ENCODE measurements around the gene ZNF423. TPM values are rescaled to one million over a fixed set of nuclear protein-coding genes. Genes with fewer than 3 reads are reported as not detected.

The ZNF423 gene
- total and polyA plus RNA-seq, 9 of the 15 experiments (the other 6 are each of a cell fraction or from before 2014, with no cell fraction given), result not detected

DNA sequence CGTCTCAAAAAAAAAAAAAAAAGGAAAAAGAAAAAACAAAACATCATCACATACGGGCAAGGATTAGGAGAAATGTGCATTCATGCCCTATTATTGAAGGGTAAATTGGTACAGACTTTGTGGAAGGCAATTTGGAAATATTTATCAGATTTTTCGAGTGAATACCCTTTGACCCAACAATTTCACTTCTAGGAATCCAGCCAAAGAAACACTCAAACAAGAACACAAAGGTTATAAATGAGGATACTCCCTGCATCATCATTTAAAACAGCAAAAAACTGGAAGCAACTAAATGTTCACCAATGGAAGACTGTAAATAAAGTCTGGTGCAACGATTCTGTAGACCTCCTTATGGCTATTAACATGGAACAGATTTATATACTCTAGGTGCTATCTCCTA is 12.9 kb downstream of the ZNF423 start:
- no peak for FAIRE-seq
- TF ChIP-seq SMAD4 (CRISPR knock-in tag; conservative IDR thresholded peaks at IDR 0.05) (no peak), MYNN (IDR thresholded peaks at IDR 0.05) (no peak), MYNN (CRISPR knock-in tag; IDR thresholded peaks at IDR 0.05) (no peak), TEAD2 (tag; IDR thresholded peaks at IDR 0.05) (no peak), KDM2B (CRISPR knock-in tag; IDR thresholded peaks at IDR 0.05) (no peak), CBX1 (IDR thresholded peaks at IDR 0.05; ENCODE audit: low read depth) (no peak), CBX8 (IDR thresholded peaks at IDR 0.05; ENCODE audit: borderline replicate concordance, extremely low read depth, low read depth, low read length, poor library complexity, severe bottlenecking) (no peak), NFIC (IDR thresholded peaks at IDR 0.05) (no peak), SNIP1 (IDR thresholded peaks at IDR 0.05; ENCODE audit: low read depth) (no peak), ARID2 (IDR thresholded peaks at IDR 0.05) (no peak), FOXA3 (CRISPR knock-in tag; conservative IDR thresholded peaks at IDR 0.05 in 1 of 2, IDR thresholded peaks at IDR 0.05 in 1 of 2) (no peak), ZNF140 (CRISPR knock-in tag; IDR thresholded peaks at IDR 0.05) (no peak), RBM25 (IDR thresholded peaks at IDR 0.05; ENCODE audit: low read depth, low read length, severe bottlenecking) (no peak), FOXO4 (CRISPR knock-in tag; IDR thresholded peaks at IDR 0.05) (no peak), C11orf30 (IDR thresholded peaks at IDR 0.05; ENCODE audit: low read depth) (no peak), IRF9 (tag; IDR thresholded peaks at IDR 0.05) (no peak), ZFP36 (IDR thresholded peaks at IDR 0.05; ENCODE audit: low read depth, low read length, partially characterized antibody) (no peak), ZNF707 (CRISPR knock-in tag; conservative IDR thresholded peaks at IDR 0.05) (no peak)
- TF ChIP-seq, protein P1, sequence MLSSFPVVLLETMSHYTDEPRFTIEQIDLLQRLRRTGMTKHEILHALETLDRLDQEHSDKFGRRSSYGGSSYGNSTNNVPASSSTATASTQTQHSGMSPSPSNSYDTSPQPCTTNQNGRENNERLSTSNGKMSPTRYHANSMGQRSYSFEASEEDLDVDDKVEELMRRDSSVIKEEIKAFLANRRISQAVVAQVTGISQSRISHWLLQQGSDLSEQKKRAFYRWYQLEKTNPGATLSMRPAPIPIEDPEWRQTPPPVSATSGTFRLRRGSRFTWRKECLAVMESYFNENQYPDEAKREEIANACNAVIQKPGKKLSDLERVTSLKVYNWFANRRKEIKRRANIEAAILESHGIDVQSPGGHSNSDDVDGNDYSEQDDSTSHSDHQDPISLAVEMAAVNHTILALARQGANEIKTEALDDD (IDR thresholded peaks at IDR 0.05), result no peak

More for the DNA sequence above, 12.9 kb downstream of the ZNF423 start:
- CTCF ChIA-PET (ENCODE audit: low intra/inter-chr PET ratio), result no interaction called here
- BruUV-seq (replicated peaks), result no TSS peak
- H3K4me1 ChIP-seq (replicated peaks in 1 of 2; ENCODE audit: control insufficient read depth in 2 of 2, insufficient read depth in 2 of 2, low read length in 2 of 2), result peaks cover 0 to 5% of the 10 kb centered on the region in 2 experiments; a peak in 2 of 5 replicates
- no peak overlapping the region for H3K4me2 ChIP-seq (ENCODE audit: insufficient read depth, low read length)
- no peaks in the 10 kb centered on the region for H3K9me1 ChIP-seq (ENCODE audit: control insufficient read depth, insufficient read depth, low read length)
- no peaks in the 10 kb centered on the region for H4K20me1 ChIP-seq (replicated peaks; ENCODE audit: control insufficient read depth, insufficient read depth, low read length)
- no peak for ATAC-seq
- H3K79me2 ChIP-seq (ENCODE audit: control insufficient read depth, insufficient read depth, low read length), result no peaks in the 10 kb centered on the region
- no peak overlapping the region for H3K27ac ChIP-seq (ENCODE audit: extremely low read depth, low read depth, low read length)
- no peak overlapping the region for H3K9ac ChIP-seq (ENCODE audit: insufficient read depth in 1 of 2, low read depth in 2 of 2, low read length in 2 of 2)
- intact Hi-C loops (cut with micrococcal nuclease) (no loop called here), in situ Hi-C loops (cut with MboI) (no loop called here)
- H3K27me3 ChIP-seq (ENCODE audit: control insufficient read depth in 2 of 2, insufficient read depth in 2 of 2, low read length in 2 of 2), result peaks cover 20 to 45% of the 10 kb centered on the region in 2 experiments
- H3K4me3 ChIP-seq, result no peak overlapping the region
- POLR2A ChIA-PET, result no interaction called here
- no peak overlapping the region for H2AFZ ChIP-seq (ENCODE audit: low read depth, low read length)
- no peaks in the 10 kb centered on the region for H3K36me3 ChIP-seq (ENCODE audit: control insufficient read depth, insufficient read depth, low read length)
- WGBS (ENCODE audit: insufficient coverage, low coverage, missing lambda C conversion rate), result 0% methylated on average over 3 of the region's 4 CpGs
- no peaks in the 10 kb centered on the region for H3K9me3 ChIP-seq (replicated peaks; ENCODE audit: control insufficient read depth, insufficient read depth, low read depth, low read length)
- no peak for DNase-seq (ENCODE audit: extremely low read depth in 1 of 4, low spot score in 3 of 4)
